ENCODE measurements around the gene RPL11. TPM values are rescaled to one million over a fixed set of nuclear protein-coding genes. Genes with fewer than 3 reads are reported as not detected.
"Not testable (repeated sequence)": the region's sequence is repeated elsewhere in the genome, so short reads cannot be mapped to it uniquely, and the experiment has no call there.

The RPL11 gene
- total and polyA plus RNA-seq, 8 donors: 255 to 4,094 (median 1,264) TPM

GRCh38 chr1:23722652-23723051 is 31.0 kb downstream of the RPL11 start:
- Histone ChIP-seq H3K4me1 (peaks cover 21 to 38% (median 32%) of the 10 kb centered on the region in 4 donors), H3K9me3 (no peaks in the 10 kb centered on the region), H3K36me3 (no peaks in the 10 kb centered on the region), H3K27ac (no peak overlapping the region), H3K4me3 (no peak overlapping the region), H3K27me3 (no peaks in the 10 kb centered on the region)
- TF ChIP-seq POLR2A (IDR thresholded peaks at IDR 0.05) (no peak), POLR2AphosphoS5 (IDR thresholded peaks at IDR 0.05) (no peak), EP300 (IDR thresholded peaks at IDR 0.05) (no peak)
- TF ChIP-seq, protein P1, sequence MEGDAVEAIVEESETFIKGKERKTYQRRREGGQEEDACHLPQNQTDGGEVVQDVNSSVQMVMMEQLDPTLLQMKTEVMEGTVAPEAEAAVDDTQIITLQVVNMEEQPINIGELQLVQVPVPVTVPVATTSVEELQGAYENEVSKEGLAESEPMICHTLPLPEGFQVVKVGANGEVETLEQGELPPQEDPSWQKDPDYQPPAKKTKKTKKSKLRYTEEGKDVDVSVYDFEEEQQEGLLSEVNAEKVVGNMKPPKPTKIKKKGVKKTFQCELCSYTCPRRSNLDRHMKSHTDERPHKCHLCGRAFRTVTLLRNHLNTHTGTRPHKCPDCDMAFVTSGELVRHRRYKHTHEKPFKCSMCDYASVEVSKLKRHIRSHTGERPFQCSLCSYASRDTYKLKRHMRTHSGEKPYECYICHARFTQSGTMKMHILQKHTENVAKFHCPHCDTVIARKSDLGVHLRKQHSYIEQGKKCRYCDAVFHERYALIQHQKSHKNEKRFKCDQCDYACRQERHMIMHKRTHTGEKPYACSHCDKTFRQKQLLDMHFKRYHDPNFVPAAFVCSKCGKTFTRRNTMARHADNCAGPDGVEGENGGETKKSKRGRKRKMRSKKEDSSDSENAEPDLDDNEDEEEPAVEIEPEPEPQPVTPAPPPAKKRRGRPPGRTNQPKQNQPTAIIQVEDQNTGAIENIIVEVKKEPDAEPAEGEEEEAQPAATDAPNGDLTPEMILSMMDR (IDR thresholded peaks at IDR 0.05): no peak
- no peak for DNase-seq
- intact Hi-C loops (cut with DNase I; ENCODE audit: low total_unique reads): no loop called here
- 48 to 69% (median 59%) methylated on average over 3 of the region's 3 CpGs for WGBS, 5 donors

DNA sequence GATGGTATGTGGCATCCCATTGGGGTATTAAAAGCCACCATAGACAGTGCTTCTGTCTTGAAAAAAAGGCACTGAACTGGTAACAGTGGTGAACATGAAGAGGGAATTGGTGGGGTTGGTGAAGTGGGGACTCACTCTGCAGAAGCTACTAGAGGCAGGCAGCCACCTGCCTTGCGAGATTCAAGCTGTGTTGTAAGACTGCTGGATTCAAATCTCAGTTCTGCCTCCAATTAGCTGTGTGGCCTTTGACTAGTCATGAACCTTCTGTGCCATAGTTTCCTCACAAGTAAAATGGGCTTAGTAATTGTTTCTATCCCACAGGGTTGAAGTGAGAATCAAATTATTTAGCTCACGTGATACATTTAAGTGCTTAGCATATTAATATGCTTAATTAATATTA is 35.1 kb downstream of the RPL11 start:
- DNase-seq: no peak
- intact Hi-C loops (cut with DNase I; ENCODE audit: low total_unique reads): no loop called here
- no peaks in the 10 kb centered on the region for H3K36me3 ChIP-seq
- no peak overlapping the region for H3K4me3 ChIP-seq
- peak overlapping the region; percentile 74 to 85 (median 78) for H3K27ac ChIP-seq
- H3K4me1 ChIP-seq: peaks cover 20 to 43% (median 39%) of the 10 kb centered on the region in 4 donors
- TF ChIP-seq EP300 (IDR thresholded peaks at IDR 0.05): no peak
- no peaks in the 10 kb centered on the region for H3K9me3 ChIP-seq
- no peaks in the 10 kb centered on the region for H3K27me3 ChIP-seq
- 52 to 82% (median 63%) methylated on average over 2 of the region's 2 CpGs for whole genome bisulfite sequencing, 5 donors

- H3K27me3 ChIP-seq: no peaks in the 10 kb centered on the region
- intact Hi-C loops (cut with DNase I; ENCODE audit: low total_unique reads): no loop called here
- peak; percentile 81 to 85 for DNase-seq
- peaks cover 20 to 43% (median 39%) of the 10 kb centered on the region in 4 donors for H3K4me1 ChIP-seq
- peak overlapping the region in 1 of 4 donors; percentile 5 for H3K4me3 ChIP-seq
- 23 to 42% (median 27%) methylated on average over 9 of the region's 9 CpGs for WGBS, 5 donors
- no peak for TF ChIP-seq POLR2A (IDR thresholded peaks at IDR 0.05)
- peak in 2 of 3 donors; percentile 12 to 77 for TF ChIP-seq POLR2AphosphoS5 (IDR thresholded peaks at IDR 0.05)
- no peaks in the 10 kb centered on the region for H3K9me3 ChIP-seq
- no peaks in the 10 kb centered on the region for H3K36me3 ChIP-seq
- H3K27ac ChIP-seq: peak overlapping the region; percentile 75 to 85 (median 83)
Observed at GRCh38 chr1:23727362-23727811, 35.8 kb downstream of the RPL11 start.

DNA sequence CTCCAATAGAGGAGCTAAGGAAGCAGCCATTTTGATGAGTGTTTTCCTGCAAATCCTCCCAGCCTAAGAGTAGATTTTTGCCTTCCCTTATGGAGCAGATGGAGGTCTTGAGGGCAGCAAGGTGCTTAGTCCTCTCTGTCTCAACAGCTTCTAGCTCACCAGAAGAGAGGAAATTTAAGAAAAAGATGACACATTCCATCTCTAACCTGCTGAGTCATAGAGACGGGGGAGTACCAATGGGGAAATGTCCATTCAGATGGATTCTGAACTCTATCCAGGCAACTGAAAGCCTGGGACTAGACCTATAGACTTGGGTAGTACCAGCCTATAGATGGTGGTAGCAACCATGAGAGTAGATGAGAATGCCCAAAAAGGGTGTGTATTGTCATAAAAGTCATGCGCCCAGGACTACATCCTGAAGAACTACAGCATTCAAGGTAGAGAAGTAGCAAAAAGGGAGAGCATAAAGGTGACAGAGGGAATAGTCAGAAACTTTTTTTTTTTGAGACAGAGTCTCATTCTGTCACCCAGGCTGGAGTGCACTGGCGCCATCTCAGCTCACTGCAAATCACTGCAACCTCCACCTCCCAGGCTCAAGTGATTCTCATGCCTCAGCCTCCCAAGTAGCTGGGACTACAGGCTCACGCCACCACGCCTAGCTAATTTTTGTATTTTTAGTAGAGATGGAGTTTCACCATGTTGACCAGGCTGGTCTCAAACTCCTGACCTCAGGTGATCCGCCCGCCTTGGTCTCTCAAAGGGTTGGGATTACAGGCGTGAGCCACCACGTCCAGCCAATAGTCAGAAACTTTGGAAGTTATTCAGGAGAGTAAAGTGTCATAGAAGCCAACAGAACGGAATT is 41.0 kb downstream of the RPL11 start:
- no peaks in the 10 kb centered on the region for H3K9me3 ChIP-seq
- intact Hi-C loops (cut with DNase I; ENCODE audit: low total_unique reads): no loop called here
- peaks cover 6 to 39% (median 26%) of the 10 kb centered on the region in 4 donors for H3K4me1 ChIP-seq
- no peak overlapping the region for H3K4me3 ChIP-seq
- H3K36me3 ChIP-seq: no peaks in the 10 kb centered on the region
- WGBS, 5 donors: 91 to 99% (median 96%) methylated on average over 10 of the region's 10 CpGs
- TF ChIP-seq POLR2A (IDR thresholded peaks at IDR 0.05): no peak
- TF ChIP-seq POLR2AphosphoS5 (IDR thresholded peaks at IDR 0.05): no peak
- TF ChIP-seq EP300 (IDR thresholded peaks at IDR 0.05): no peak
- TF ChIP-seq, protein P1 (IDR thresholded peaks at IDR 0.05): no peak
- no peaks in the 10 kb centered on the region for H3K27me3 ChIP-seq
- DNase-seq: no peak
- no peak overlapping the region for H3K27ac ChIP-seq

- WGBS, 5 donors: 93 to 99% (median 97%) methylated on average over 5 of the region's 5 CpGs
- H3K4me1 ChIP-seq: peaks cover 5 to 32% (median 19%) of the 10 kb centered on the region in 4 donors
- DNase-seq; H3K4me3 ChIP-seq; H3K9me3 ChIP-seq; H3K36me3 ChIP-seq; H3K27me3 ChIP-seq; intact Hi-C loops (cut with DNase I; ENCODE audit: low total_unique reads); H3K27ac ChIP-seq: not testable (repeated sequence)
Observed at GRCh38 chr1:23733281-23733680, 41.7 kb downstream of the RPL11 start.
